HG03575 (cell line): ENCODE results near the gene POLA1.

Experiments
- ATAC-seq: cut with Tn5 transposase; IDR thresholded peaks from one replicate; pipeline ENCODE4 v1.9.1; 2021; ENCODE audit not compliant: unreplicated experiment, insufficient number of reproducible peaks, low FRiP score; ENCODE audit errors: extremely low read depth

POLA1 gene

DNA sequence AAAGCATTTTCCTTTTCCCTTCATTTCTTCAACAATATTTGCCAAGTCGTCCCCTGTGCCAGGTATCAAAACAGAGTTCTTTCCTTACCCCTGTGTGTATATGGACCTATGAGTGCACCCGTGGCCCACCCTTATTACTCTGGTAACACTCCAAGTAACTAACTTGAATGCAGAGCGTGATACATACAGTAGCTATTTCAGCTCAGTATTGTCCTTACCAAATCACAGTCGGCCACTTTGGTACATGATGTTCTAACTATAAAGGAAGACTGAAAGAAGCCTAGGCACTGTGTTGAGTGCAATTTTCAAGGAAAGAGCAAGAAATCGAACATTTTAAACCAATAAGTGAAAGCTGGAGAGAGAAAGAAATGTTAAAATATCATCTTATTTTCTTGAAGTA lies 233.7 kb downstream of the POLA1 start:
- ATAC-seq: no peak

- ATAC-seq: no peak
Measured at GRCh38 chrX:24928114-24928513, 234.4 kb downstream of the POLA1 start.

DNA sequence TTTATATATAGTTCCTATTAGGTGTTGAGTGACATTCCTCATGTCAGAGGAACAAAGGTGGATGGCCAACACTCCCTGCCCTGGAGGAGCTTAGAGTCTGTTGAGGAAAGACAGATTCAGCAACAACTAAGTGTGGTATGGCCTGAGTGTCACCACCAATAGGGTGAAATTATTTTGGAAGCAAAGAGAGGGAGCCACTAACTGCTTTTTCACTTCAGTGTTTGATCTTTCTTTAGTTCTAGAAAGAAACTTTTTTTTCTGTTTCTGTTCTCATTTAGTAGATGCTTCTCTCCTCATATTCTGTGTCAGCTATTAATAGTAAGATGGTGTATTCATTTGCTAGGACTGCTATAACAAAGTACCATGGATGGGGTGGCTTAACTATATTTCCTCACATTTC lies 240.6 kb downstream of the POLA1 start:
- no peak for ATAC-seq

DNA sequence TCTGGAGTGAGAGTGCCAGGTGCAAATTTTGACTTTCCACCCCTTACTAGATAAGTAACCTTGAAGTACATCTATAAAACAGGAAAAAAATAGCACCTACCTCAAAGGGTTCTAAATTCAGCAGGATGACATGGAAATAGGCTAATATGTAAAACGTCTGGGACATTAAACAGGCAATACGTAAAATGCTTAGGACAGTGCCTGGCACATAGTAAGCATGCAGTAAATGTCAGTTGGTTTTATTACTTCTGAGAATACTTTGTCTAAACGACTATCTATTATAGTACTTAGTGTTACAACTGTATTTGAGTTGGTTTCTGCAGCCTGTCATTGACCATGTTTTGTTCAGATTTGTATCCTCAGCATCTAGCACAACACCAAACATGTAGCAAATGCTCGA lies 251.3 kb downstream of the POLA1 start:
- no peak for ATAC-seq

DNA sequence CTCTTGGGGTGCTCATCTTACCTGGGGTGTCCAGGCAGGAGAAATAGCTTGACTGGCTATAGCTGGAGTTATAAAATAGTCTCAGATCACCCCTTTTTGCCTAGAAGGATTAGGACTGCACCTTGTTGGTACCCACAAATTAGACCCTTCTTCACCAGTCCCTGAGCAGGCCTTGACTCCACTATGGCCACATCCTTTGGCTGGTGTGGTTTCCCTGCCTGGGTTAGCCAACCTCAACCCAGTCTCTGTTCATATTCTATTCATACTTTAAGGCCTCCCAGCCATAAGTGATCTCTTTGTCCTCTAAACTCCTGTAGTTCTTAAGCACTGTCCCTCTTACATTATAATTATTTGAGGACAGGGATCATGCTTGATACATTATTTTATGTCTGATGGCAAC lies 252.7 kb downstream of the POLA1 start:
- no peak for ATAC-seq

- ATAC-seq: no peak
Measured at GRCh38 chrX:24954732-24955131, 261.0 kb downstream of the POLA1 start.

GRCh38 chrX:24955372-24955930 lies 261.7 kb downstream of the POLA1 start:
- no peak for ATAC-seq

DNA sequence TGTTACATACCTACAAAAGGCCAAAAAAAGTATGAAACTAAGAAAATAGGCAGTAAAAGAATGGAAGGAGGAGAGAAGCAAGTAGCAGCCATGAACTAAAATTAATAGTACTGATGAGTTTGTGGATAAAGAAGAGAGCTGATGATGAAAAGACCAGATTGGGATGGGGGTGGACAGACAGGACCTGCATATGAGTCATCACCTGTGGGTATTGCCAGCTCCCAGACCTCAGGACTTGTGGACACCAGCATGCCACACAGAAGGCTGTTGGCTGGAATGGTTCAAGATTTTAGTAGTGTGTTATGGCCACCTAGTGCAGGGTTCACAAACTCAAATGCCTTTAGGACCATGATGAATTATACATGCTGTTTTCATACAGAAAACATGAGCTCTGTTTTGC lies 263.1 kb downstream of the POLA1 start:
- ATAC-seq: no peak

DNA sequence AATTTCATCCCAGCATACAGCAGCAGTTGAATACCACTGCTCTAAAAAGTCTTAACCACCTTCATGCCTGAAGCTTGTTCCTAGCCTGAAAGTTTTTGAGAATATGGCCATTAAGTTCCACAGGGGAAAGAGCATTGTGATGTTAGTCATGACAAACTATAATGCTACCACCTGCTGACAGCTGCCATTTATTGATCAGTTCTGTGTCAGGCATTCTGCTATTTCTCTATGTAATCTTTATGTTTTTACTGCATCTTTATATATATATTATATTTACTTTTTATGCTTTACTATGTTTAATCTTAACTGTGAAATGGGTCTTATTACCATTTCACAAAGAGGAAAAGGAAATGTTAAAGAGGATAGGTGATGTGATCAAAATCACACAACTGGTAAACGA lies 268.1 kb downstream of the POLA1 start:
- no peak for ATAC-seq

DNA sequence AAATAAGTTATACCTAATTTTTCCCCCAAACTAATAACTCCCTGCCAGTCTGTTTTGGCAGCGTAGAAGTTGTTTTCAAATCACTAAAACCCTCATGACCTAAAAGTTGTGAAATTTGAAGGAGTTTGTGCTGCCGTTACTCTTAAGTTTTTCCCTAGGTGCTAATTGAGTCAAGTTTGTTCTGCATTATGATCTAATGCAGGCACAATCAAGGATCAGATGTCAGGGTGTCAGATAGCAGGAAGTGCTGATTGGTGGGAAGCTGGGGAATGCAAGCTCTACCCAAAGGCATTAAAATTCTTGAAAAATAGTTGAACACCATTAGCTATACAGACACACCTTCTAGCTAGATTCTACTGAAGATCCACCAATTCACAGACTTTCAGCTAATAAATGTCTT lies 270.1 kb downstream of the POLA1 start:
- ATAC-seq: no peak

DNA sequence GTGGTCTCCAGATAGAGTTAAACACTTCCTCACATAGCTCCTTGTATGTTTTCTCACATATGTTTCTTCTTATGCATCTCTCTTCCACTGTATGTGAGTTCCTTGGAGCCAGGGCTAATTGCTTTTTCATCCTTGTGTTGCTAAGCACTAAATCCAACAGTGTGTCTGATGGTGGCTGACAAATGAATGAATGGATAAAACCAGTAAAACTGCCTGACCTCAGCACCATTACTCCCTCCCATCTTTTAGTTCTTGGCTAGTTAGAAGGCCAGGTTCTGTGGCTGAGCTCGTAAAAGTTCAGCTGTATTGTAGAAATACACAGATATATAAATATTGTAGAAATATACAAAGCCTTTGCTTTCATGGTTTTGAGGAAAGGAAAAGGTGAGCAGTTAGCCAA lies 271.7 kb downstream of the POLA1 start:
- ATAC-seq: no peak

- no peak for ATAC-seq
Measured at GRCh38 chrX:24969812-24970211, 276.1 kb downstream of the POLA1 start.

DNA sequence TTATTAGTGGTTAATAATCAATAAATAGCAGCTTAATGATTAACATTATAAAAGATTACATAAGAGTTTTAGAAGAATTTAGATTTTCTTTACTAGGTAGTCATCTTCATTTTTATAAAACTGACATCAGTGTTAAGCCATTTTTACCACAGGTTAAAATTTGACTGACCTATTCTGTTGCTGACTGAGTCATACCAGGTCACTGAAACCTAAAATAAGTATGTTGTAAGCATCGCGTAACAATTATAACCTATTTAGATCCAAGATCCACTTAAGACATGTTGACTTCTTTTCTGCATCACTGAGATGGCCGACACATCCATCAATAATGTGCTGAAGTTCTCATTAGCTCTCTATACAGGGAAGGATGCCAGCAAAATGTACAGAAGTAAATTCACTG lies 285.4 kb downstream of the POLA1 start:
- no peak for ATAC-seq

DNA sequence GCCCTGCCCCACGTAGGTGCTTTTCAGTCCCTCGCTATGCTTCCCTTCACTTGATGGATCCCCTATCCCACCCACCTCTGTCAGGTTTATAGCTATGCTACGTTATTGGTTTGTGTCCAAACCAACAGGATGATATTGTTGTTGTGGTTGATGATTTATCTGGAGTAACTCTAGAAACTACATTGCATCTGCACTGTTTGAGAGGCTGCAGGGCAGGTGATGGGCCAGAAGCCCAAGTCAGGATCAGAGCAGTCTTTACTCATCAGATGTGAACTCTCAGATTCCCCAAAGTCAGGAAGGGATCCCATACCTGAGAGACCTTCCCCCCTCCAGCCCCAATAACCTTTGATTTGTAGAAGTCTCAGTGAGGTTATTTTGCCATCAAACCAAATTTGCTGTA lies 287.3 kb downstream of the POLA1 start:
- no peak for ATAC-seq

GRCh38 chrX:24982306-24982965 lies 288.7 kb downstream of the POLA1 start:
- ATAC-seq: no peak

- no peak for ATAC-seq
Measured at GRCh38 chrX:24983931-24984330, 290.2 kb downstream of the POLA1 start.

DNA sequence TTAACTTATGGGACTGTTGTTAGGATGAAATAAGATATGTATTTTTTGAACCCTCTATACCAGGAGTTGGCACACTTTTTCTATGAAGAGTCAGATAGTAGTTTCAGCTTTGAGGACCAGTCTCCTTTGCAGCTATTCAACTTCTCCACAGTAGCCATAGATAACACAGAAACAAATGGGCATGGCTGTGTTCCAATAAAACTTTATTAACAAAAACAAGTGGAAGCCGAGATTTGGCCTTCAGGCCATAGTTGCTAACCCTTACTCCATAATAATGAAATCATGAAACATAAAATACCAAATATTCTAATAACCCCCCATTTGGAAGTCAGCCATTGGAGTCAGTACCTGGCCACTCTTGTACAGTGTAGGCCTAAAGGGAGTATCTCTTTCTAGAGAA lies 291.4 kb downstream of the POLA1 start:
- ATAC-seq: no peak

DNA sequence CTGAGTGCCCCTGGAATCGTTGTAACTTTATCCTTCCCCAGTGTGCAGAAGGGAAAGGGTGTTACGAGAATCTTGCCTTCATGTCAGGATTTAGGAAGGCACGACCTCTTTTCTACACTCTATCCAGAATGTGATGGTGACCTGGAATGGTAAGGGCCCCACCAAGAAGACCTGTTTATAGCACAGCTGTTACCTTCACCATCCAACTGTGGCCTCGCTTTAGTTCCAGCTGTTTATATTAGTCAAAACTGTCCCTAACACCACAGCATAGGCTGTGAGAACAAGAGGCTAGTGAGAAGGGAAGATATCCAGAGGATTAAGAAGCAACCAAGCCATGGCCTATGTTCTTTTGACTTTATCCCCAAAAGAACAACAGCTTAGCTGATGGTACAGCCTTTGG lies 294.0 kb downstream of the POLA1 start:
- no peak for ATAC-seq

GRCh38 chrX:24988314-24988713 lies 294.6 kb downstream of the POLA1 start:
- ATAC-seq: no peak

DNA sequence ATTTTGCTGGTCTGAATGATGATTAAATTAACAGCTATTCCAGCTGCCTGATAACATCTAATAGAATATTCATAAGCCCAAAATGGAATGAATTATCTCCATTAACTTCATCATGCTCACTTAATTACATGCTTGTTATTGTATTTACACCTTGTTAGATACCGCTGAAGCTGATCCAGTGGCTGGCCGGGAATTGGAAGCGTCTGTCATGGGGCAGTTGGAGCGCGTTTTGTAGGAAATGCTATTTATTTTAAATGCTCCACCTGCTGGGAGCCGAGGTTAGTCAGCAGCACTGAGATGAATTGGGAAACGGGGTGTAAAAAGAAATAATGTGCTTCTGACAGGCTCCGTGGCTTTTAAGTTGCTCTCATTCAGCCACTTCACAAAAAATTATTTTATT lies 296.8 kb downstream of the POLA1 start:
- ATAC-seq: no peak

DNA sequence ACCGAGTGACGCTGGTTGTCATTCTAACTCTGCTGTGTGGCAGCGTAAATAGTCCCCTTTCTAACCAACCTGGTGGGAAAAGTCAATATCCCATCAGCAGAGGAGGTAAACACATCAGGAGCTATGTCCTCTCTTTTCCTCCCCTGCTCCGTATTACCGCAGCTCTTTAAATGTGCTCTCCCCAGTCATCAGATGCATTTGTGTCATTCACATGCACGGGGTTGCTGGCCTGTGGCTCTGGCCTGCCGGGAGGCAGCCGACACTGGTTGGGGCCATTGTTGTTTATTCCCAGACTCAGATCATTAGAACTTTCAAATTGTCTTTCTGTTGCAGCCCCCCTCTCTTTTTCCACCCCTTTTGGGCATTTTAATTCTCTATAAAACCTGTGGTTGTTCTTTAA lies 300.2 kb downstream of the POLA1 start:
- ATAC-seq: no peak
